PC-9 (cell line): ENCODE measurements around the gene FUT9.

Experiments
- CTCF ChIP-seq: fragments of 200-600 bp; sonication (generic); conservative IDR thresholded peaks from 2 replicates; pipeline ENCODE4 v1.6.1; 2017; ENCODE audit warnings: mixed run types, antibody characterized with exemption, mild to moderate bottlenecking, moderate library complexity
- EZH2 ChIP-seq: fragments of 200-600 bp; sonication (generic); IDR thresholded peaks from 2 replicates; pipeline ENCODE4 v1.8.0; 2017; ENCODE audit warnings: antibody characterized with exemption, low read depth

- TF ChIP-seq EZH2, result no peak
- no peak for TF ChIP-seq CTCF
Observed at GRCh38 chr6:96257751-96258150, 242.0 kb downstream of the FUT9 start.
